Stomach (tissue), 9 donors: Measurements from ENCODE around the gene MOB1A. TPM values are rescaled to one million over a fixed set of nuclear protein-coding genes. Genes with fewer than 3 reads are reported as not detected.
"Not testable (repeated sequence)": the region's sequence is repeated elsewhere in the genome, so short reads cannot be mapped to it uniquely, and the experiment has no call there.

Source experiments
- DNase-seq, 2 donors: peaks; one replicate each; pipeline versions ENCODE4 v3.0.0 to v3.0.0-alpha.2; 2013 to 2019
- H3K27ac ChIP-seq, 5 donors: fragments of 200-600 bp in 4 of 5; sonication (generic) in 4 of 5; one replicate each; pipeline ENCODE4 v1.5.1; 2013 to 2019; ENCODE audit warnings: mild to moderate bottlenecking in 1 of 5, moderate library complexity in 1 of 5
- H3K27me3 ChIP-seq, 3 donors: fragments of 200-600 bp; sonication (generic); one replicate each; pipeline ENCODE4 v1.5.1; 2017 to 2019; ENCODE audit warnings: mixed run types in 1 of 3
- H3K36me3 ChIP-seq, 4 donors: fragments of 200-600 bp; sonication (generic); 1 replicate in 3 of 4; 2 replicates in 1 of 4; pipeline ENCODE4 v1.5.1; 2016 to 2019
- H3K4me1 ChIP-seq, 4 donors: fragments of 200-600 bp; sonication (generic); one replicate each; pipeline ENCODE4 v1.5.1; 2016 to 2019
- H3K4me3 ChIP-seq, 4 donors: fragments of 200-600 bp; sonication (generic) in 3 of 4; one replicate each; pipeline ENCODE4 v1.5.1; 2016 to 2019; ENCODE audit warnings: mild to moderate bottlenecking in 1 of 4
- H3K9me3 ChIP-seq, 4 donors: fragments of 200-600 bp; sonication (generic); one replicate each; pipeline ENCODE4 v1.5.1; 2016 to 2019
- CTCF ChIP-seq, 7 experiments: fragments of 450-650 bp in 4 of 7; fragments of 200-600 bp in 3 of 7; sonication (generic) in 3 of 7; IDR thresholded peaks; one replicate each; pipeline ENCODE4 v1.5.1; 2016 to 2019; ENCODE audit warnings: antibody characterized with exemption in 7 of 7, control low read depth in 2 of 7, mild to moderate bottlenecking in 1 of 7
- EP300 ChIP-seq: sonication (generic); formaldehyde crosslinking; IDR thresholded peaks from one replicate; pipeline ENCODE4 v1.6.1; 2017; ENCODE audit warnings: antibody characterized with exemption
- POLR2A ChIP-seq, 4 donors: fragments of 450-650 bp; IDR thresholded peaks; one replicate each; pipeline ENCODE4 v1.6.1; 2016; ENCODE audit warnings: antibody characterized with exemption in 4 of 4, control low read depth in 2 of 4, mild to moderate bottlenecking in 1 of 4, moderate library complexity in 1 of 4
- POLR2AphosphoS5 ChIP-seq, 3 donors: sonication (generic); formaldehyde crosslinking; IDR thresholded peaks; one replicate each; pipeline ENCODE4 v1.6.1; 2016; ENCODE audit warnings: antibody characterized with exemption in 3 of 3
- WGBS, 5 donors: extraction: QIAGEN DNeasy Blood & Tissue Kit in 3 of 5; methylation state at CpG; one replicate each; pipeline versions ENCODE4 v1.1.5 to v1.1.7; 2013 to 2018; 5-methylcytosine and 5-hydroxymethylcytosine counted together
- intact Hi-C: fragments of 100-400 bp; cut with DNase I; formaldehyde crosslinking; loops from one replicate; pipeline ENCODE4 v1.15.1; 2023; ENCODE audit warnings: low total_unique reads
- polyA plus RNA-seq, 3 donors: library from polyadenylated mRNA; stranded (reverse); fragments of 200-250 nt; gene quantifications; one replicate each; pipeline ENCODE4 v1.2.3, GENCODE V29; 2013
- total RNA-seq, 5 donors: library from RNA; depleted of rRNA; stranded (reverse); fragments of >200 nt; gene quantifications; one replicate each; pipeline versions ENCODE4 v1.1.0 to v1.2.3, GENCODE V29; 2014 to 2016
- donor health status: healthy with polysubstance abuse.
- donor health status: Bipolar disorder and iron deficiency.
- donor health status: healthy.

Gene MOB1A
- total and polyA plus RNA-seq, 8 donors: 22.4 to 127 (median 62.9) TPM

- H3K9me3 ChIP-seq: no peaks in the 10 kb centered on the region
- no peak for DNase-seq
- no peak overlapping the region for H3K27ac ChIP-seq
- peaks cover 9 to 45% (median 25%) of the 10 kb centered on the region in 4 donors for H3K36me3 ChIP-seq
- H3K4me3 ChIP-seq: no peak overlapping the region
- intact Hi-C loops: no loop called here
- H3K4me1 ChIP-seq: peaks cover 0 to 5% (median 3%) of the 10 kb centered on the region in 4 donors
- 95 to 98% (median 97%) methylated on average over 6 of the region's 6 CpGs for WGBS, 5 donors
- TF ChIP-seq CTCF (IDR thresholded peaks at IDR 0.05) (no peak), POLR2A (IDR thresholded peaks at IDR 0.05) (no peak), EP300 (no peak), POLR2AphosphoS5 (IDR thresholded peaks at IDR 0.05) (no peak)
- H3K27me3 ChIP-seq: no peaks in the 10 kb centered on the region
Measured at GRCh38 chr2:74221091-74221490, 42.4 kb upstream of the MOB1A start.

- Histone ChIP-seq H3K36me3 (peaks cover 15 to 56% (median 35%) of the 10 kb centered on the region in 4 donors), H3K4me1 (no peaks in the 10 kb centered on the region), H3K27me3 (no peaks in the 10 kb centered on the region), H3K4me3 (no peak overlapping the region), H3K27ac (no peak overlapping the region), H3K9me3 (no peaks in the 10 kb centered on the region)
- no peak for DNase-seq
- TF ChIP-seq EP300 (no peak), POLR2A (IDR thresholded peaks at IDR 0.05) (no peak), CTCF (IDR thresholded peaks at IDR 0.05) (no peak), POLR2AphosphoS5 (IDR thresholded peaks at IDR 0.05) (no peak)
- WGBS, 5 donors: 88 to 94% (median 92%) methylated on average over 5 of the region's 5 CpGs
- intact Hi-C loops: no loop called here
Measured at GRCh38 chr2:74219846-74220486, 41.3 kb upstream of the MOB1A start.

- no peak for DNase-seq
- no peaks in the 10 kb centered on the region for H3K4me1 ChIP-seq
- H3K27me3 ChIP-seq: no peaks in the 10 kb centered on the region
- H3K27ac ChIP-seq: no peak overlapping the region
- TF ChIP-seq POLR2AphosphoS5 (IDR thresholded peaks at IDR 0.05) (no peak), POLR2A (IDR thresholded peaks at IDR 0.05) (no peak), EP300 (no peak), CTCF (IDR thresholded peaks at IDR 0.05) (no peak)
- H3K36me3 ChIP-seq: peaks cover 21 to 89% (median 65%) of the 10 kb centered on the region in 4 donors
- no peaks in the 10 kb centered on the region for H3K9me3 ChIP-seq
- no peak overlapping the region for H3K4me3 ChIP-seq
- intact Hi-C loops: no loop called here
- whole genome bisulfite sequencing, 5 donors: 79 to 93% (median 90%) methylated on average over 2 of the region's 2 CpGs
Measured at GRCh38 chr2:74216642-74217041, 38.0 kb upstream of the MOB1A start.

GRCh38 chr2:74215771-74216170, 37.1 kb upstream of the MOB1A start:
- intact Hi-C loops, H3K27me3 ChIP-seq, H3K9me3 ChIP-seq, H3K4me3 ChIP-seq, H3K4me1 ChIP-seq, H3K27ac ChIP-seq, DNase-seq: not testable (repeated sequence)
- WGBS, 5 donors: 92 to 96% (median 95%) methylated on average over 6 of the region's 6 CpGs
- peaks cover 21 to 91% (median 69%) of the 10 kb centered on the region in 4 donors for H3K36me3 ChIP-seq

GRCh38 chr2:74212702-74213410, 34.2 kb upstream of the MOB1A start:
- 75 to 90% (median 81%) methylated on average over 3 of the region's 3 CpGs for WGBS, 5 donors
- H3K36me3 ChIP-seq: peaks cover 36 to 98% (median 94%) of the 10 kb centered on the region in 4 donors
- no peak overlapping the region for H3K4me3 ChIP-seq
- TF ChIP-seq CTCF (IDR thresholded peaks at IDR 0.05): no peak
- TF ChIP-seq POLR2A (IDR thresholded peaks at IDR 0.05): no peak
- no peak for TF ChIP-seq POLR2AphosphoS5 (IDR thresholded peaks at IDR 0.05)
- no peak for TF ChIP-seq EP300
- no peak overlapping the region for H3K27ac ChIP-seq
- no peak for DNase-seq
- intact Hi-C loops: no loop called here
- no peaks in the 10 kb centered on the region for H3K4me1 ChIP-seq
- H3K9me3 ChIP-seq: no peaks in the 10 kb centered on the region
- H3K27me3 ChIP-seq: no peaks in the 10 kb centered on the region
